ENCODE results near the gene SNX10.

The SNX10 gene

GRCh38 chr7:26337232-26337865, 45.7 kb downstream of the SNX10 start:
- no peak for DNase-seq (ENCODE audit: low spot score)

GRCh38 chr7:26340476-26341018, 48.9 kb downstream of the SNX10 start:
- DNase-seq (ENCODE audit: low spot score): peak; percentile 18

- DNase-seq (ENCODE audit: low spot score): no peak
Observed at GRCh38 chr7:26343320-26343832, 51.7 kb downstream of the SNX10 start.

GRCh38 chr7:26343837-26344236, 52.2 kb downstream of the SNX10 start:
- no peak for DNase-seq (ENCODE audit: low spot score)

GRCh38 chr7:26345202-26345601, 53.5 kb downstream of the SNX10 start:
- no peak for DNase-seq (ENCODE audit: low spot score)

- DNase-seq (ENCODE audit: low spot score): no peak
Observed at GRCh38 chr7:26345837-26346236, 54.2 kb downstream of the SNX10 start.

GRCh38 chr7:26346611-26347203, 55.0 kb downstream of the SNX10 start:
- DNase-seq (ENCODE audit: low spot score): no peak

GRCh38 chr7:26348234-26348851, 56.7 kb downstream of the SNX10 start:
- DNase-seq (ENCODE audit: low spot score): no peak

GRCh38 chr7:26349005-26349915, 57.6 kb downstream of the SNX10 start:
- DNase-seq (ENCODE audit: low spot score): no peak

GRCh38 chr7:26351171-26351570, 59.5 kb downstream of the SNX10 start:
- DNase-seq (ENCODE audit: low spot score): no peak

- DNase-seq (ENCODE audit: low spot score): no peak
Observed at GRCh38 chr7:26356229-26356628, 64.6 kb downstream of the SNX10 start.

GRCh38 chr7:26356929-26357798, 65.5 kb downstream of the SNX10 start:
- no peak for DNase-seq (ENCODE audit: low spot score)

- no peak for DNase-seq (ENCODE audit: low spot score)
Observed at GRCh38 chr7:26357799-26358151, 66.1 kb downstream of the SNX10 start.

GRCh38 chr7:26360650-26361049, 69.0 kb downstream of the SNX10 start:
- DNase-seq (ENCODE audit: low spot score): no peak

GRCh38 chr7:26361637-26362036, 70.0 kb downstream of the SNX10 start:
- DNase-seq (ENCODE audit: low spot score): no peak

GRCh38 chr7:26363465-26363864, 71.8 kb downstream of the SNX10 start:
- DNase-seq (ENCODE audit: low spot score): no peak

- DNase-seq (ENCODE audit: low spot score): peak; percentile 73
Observed at GRCh38 chr7:26365077-26365900, 73.6 kb downstream of the SNX10 start.

- no peak for DNase-seq (ENCODE audit: low spot score)
Observed at GRCh38 chr7:26365901-26366275, 74.2 kb downstream of the SNX10 start.

- DNase-seq (ENCODE audit: low spot score): no peak
Observed at GRCh38 chr7:26367219-26367711, 75.6 kb downstream of the SNX10 start.

- no peak for DNase-seq (ENCODE audit: low spot score)
Observed at GRCh38 chr7:26368542-26368941, 76.9 kb downstream of the SNX10 start.

All from LoVo (cell line).